RWPE1 (cell line): ENCODE data around the gene UNC5C.
A peak's percentile ranks its signal among the peaks of the same experiment; 100 is the strongest.

Source experiments
- CTCF ChIA-PET: fragments of 350-600 bp; sonication (Branson Sonifier 250); formaldehyde crosslinking; extraction: SDS; loops from one replicate; lab custom pipeline; 2021; lab: Yijun Ruan, JAX
- POLR2A ChIA-PET: fragments of 400-600 bp; formaldehyde crosslinking; extraction: SDS; loops from one replicate; lab custom pipeline; 2020; ENCODE audit warnings: antibody characterized with exemption; ENCODE audit not compliant: low non-redundant PET; lab: Yijun Ruan, JAX
- DNase-seq: peaks from one replicate; pipeline ENCODE4 v3.0.0; 2012; ENCODE audit warnings: low spot score
- H3K27ac ChIP-seq: fragments of 450-650 bp; 2 replicates; pipeline ENCODE4 v1.5.1; 2017
- CTCF ChIP-seq: fragments of 450-650 bp; conservative IDR thresholded peaks from 2 replicates; pipeline ENCODE4 v1.5.1; 2017; ENCODE audit warnings: low read depth, mild to moderate bottlenecking

Gene UNC5C

GRCh38 chr4:95263960-95264359 is 284.8 kb downstream of the UNC5C start:
- ChIA-PET CTCF (no interaction called here), POLR2A (no interaction called here)

GRCh38 chr4:95263391-95263790 is 285.4 kb downstream of the UNC5C start:
- ChIA-PET POLR2A (no interaction called here), CTCF (no interaction called here)
- no peak for TF ChIP-seq CTCF
- H3K27ac ChIP-seq = no peak overlapping the region
- DNase-seq = no peak

More at GRCh38 chr4:95263960-95264359, 284.8 kb downstream of the UNC5C start:
- no peak overlapping the region for H3K27ac ChIP-seq
- DNase-seq = no peak
- no peak for TF ChIP-seq CTCF

- H3K27ac ChIP-seq = no peak overlapping the region
- no peak for DNase-seq
- TF ChIP-seq CTCF = no peak
- ChIA-PET CTCF (no interaction called here), POLR2A (no interaction called here)
Observed at GRCh38 chr4:95256108-95256835, 292.5 kb downstream of the UNC5C start.

GRCh38 chr4:95255396-95256107 is 293.2 kb downstream of the UNC5C start:
- CTCF ChIA-PET = no interaction called here
- DNase-seq = peak; percentile 2
- no peak overlapping the region for H3K27ac ChIP-seq
- no peak for TF ChIP-seq CTCF
- POLR2A ChIA-PET = no interaction called here

GRCh38 chr4:95251568-95251967 is 297.2 kb downstream of the UNC5C start:
- no peak overlapping the region for H3K27ac ChIP-seq
- CTCF ChIA-PET = interaction anchor here (0.7 kb wide), 1 partner anchor 999 kb away, joined by 3 read pairs; no protein-coding TSS in a partner anchor
- no peak for TF ChIP-seq CTCF
- DNase-seq = no peak
- POLR2A ChIA-PET = no interaction called here

- ChIA-PET CTCF (no interaction called here), POLR2A (no interaction called here)
- H3K27ac ChIP-seq = no peak overlapping the region
- TF ChIP-seq CTCF = no peak
- peak; percentile 49 for DNase-seq
Observed at GRCh38 chr4:95250544-95251137, 298.1 kb downstream of the UNC5C start.
